ENCODE data around the gene IFNGR2. TPM values are rescaled to one million over a fixed set of nuclear protein-coding genes. Genes with fewer than 3 reads are reported as not detected.

Gene IFNGR2
- total RNA-seq, 1 experiment from 2014 or later, result 47.0 TPM

DNA sequence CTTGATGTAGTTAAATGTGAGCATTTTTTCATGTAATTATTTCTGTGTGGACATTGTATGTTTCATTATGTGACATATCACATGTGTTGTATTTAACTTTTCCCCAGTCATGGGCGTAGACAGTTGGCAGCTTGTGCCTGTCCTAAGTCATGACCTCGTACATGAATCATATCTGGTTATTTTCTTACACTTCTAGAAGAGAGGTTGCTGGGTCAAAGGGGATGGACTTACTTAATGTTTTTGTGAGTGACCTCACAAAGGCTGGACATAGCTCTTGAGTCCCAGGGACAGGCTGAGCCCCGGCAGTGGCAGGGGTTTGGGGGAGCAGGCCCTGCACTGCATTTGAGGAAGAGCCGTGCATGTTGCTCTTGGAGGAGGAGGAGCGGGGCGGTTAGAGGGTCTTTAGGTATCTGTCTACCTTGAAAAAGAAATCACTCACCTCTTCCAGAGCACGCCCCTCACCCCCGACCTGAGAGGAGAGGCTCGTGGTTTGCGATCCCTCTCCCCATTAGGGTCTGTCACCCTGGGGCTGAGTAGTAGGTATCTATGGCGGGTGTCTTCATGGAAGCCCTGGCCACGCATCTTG is 16.4 kb downstream of the IFNGR2 start:
- TF ChIP-seq, protein P1, sequence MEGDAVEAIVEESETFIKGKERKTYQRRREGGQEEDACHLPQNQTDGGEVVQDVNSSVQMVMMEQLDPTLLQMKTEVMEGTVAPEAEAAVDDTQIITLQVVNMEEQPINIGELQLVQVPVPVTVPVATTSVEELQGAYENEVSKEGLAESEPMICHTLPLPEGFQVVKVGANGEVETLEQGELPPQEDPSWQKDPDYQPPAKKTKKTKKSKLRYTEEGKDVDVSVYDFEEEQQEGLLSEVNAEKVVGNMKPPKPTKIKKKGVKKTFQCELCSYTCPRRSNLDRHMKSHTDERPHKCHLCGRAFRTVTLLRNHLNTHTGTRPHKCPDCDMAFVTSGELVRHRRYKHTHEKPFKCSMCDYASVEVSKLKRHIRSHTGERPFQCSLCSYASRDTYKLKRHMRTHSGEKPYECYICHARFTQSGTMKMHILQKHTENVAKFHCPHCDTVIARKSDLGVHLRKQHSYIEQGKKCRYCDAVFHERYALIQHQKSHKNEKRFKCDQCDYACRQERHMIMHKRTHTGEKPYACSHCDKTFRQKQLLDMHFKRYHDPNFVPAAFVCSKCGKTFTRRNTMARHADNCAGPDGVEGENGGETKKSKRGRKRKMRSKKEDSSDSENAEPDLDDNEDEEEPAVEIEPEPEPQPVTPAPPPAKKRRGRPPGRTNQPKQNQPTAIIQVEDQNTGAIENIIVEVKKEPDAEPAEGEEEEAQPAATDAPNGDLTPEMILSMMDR (IDR thresholded peaks at IDR 0.05; ENCODE audit: insufficient read depth in 1 of 2, low read depth in 1 of 2, low read length in 1 of 2, severe bottlenecking in 1 of 2, unreplicated experiment in 1 of 2), result no peak
- intact Hi-C loops (cut with micrococcal nuclease; ENCODE audit: unreplicated experiment), result no loop called here
- peaks cover 17% of the 10 kb centered on the region for H3K4me1 ChIP-seq
- H3K4me3 ChIP-seq (ENCODE audit: low read depth, low read length), result no peak overlapping the region
- H3K36me3 ChIP-seq (ENCODE audit: control insufficient read depth, insufficient read depth, low read length), result peaks cover 2% of the 10 kb centered on the region
- Mint-ChIP-seq H3K4me1 (ENCODE audit: low read depth, unreplicated experiment) (peaks cover 13% of the 10 kb centered on the region), H3K27ac (ENCODE audit: unreplicated experiment) (no peak overlapping the region), H3K4me3 (ENCODE audit: unreplicated experiment) (no peak overlapping the region), H3K36me3 (ENCODE audit: insufficient read depth, unreplicated experiment) (peaks cover 98% of the 10 kb centered on the region), H3K27me3 (ENCODE audit: insufficient read depth, unreplicated experiment) (no peaks in the 10 kb centered on the region), H3K9me3 (ENCODE audit: unreplicated experiment) (no peaks in the 10 kb centered on the region)
- no peaks in the 10 kb centered on the region for H3K9me3 ChIP-seq
- BruUV-seq (replicated peaks), result no TSS peak
- no peak for DNase-seq
- ChIA-PET CTCF (interaction anchor here (0.6 kb wide), 1 partner anchor 13 kb away, joined by 6 read pairs; no protein-coding TSS in a partner anchor), POLR2A (no interaction called here)
- no peaks in the 10 kb centered on the region for H3K27me3 ChIP-seq (replicated peaks; ENCODE audit: control insufficient read depth, insufficient read depth, low read length)

DNA sequence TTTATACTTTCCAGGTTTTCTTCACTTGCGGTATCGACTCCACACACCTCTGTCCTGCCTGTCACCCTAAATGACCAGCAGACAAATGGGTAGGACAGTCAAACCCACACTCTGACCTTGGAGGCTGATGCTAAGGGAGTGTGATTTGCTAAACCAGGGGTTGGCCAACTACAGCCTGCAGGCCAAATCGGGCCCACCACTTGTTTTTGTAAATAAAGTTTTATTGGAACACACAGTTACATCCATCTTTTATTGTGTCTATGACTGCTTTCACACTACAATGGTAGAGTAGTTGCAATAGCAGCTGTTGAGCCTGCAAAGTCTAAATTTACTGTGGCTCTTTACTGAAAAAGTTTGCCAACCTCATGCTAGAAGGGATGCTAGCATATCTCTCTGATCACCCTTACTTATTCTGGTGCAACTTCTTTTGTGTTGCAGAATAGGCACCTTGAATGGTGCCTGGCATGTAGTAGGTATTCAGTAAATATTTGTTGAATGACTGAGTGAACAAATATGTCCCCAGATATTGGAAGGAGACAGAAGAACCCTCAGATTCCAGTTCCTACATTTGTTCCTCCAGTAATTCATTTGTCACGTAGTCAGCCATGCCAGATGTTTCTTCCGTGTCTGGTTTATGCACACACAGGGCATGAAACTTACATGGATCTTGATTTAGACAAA is 18.6 kb downstream of the IFNGR2 start:
- Mint-ChIP-seq H3K9me3 (ENCODE audit: unreplicated experiment) (no peaks in the 10 kb centered on the region), H3K4me3 (ENCODE audit: unreplicated experiment) (no peak overlapping the region), H3K36me3 (ENCODE audit: insufficient read depth, unreplicated experiment) (peaks cover 90% of the 10 kb centered on the region), H3K27ac (ENCODE audit: unreplicated experiment) (no peak overlapping the region), H3K4me1 (ENCODE audit: low read depth, unreplicated experiment) (peaks cover 5% of the 10 kb centered on the region), H3K27me3 (ENCODE audit: insufficient read depth, unreplicated experiment) (no peaks in the 10 kb centered on the region)
- Histone ChIP-seq H3K27me3 (replicated peaks; ENCODE audit: control insufficient read depth, insufficient read depth, low read length) (no peaks in the 10 kb centered on the region), H3K9me3 (no peaks in the 10 kb centered on the region), H3K4me3 (ENCODE audit: low read depth, low read length) (no peak overlapping the region), H3K36me3 (ENCODE audit: control insufficient read depth, insufficient read depth, low read length) (peaks cover 2% of the 10 kb centered on the region), H3K4me1 (peaks cover 14% of the 10 kb centered on the region)
- TF ChIP-seq, protein P1 (IDR thresholded peaks at IDR 0.05; ENCODE audit: insufficient read depth in 1 of 2, low read depth in 1 of 2, low read length in 1 of 2, severe bottlenecking in 1 of 2, unreplicated experiment in 1 of 2), result no peak
- ChIA-PET CTCF (no interaction called here), POLR2A (no interaction called here)
- intact Hi-C loops (cut with micrococcal nuclease; ENCODE audit: unreplicated experiment), result no loop called here
- no peak for DNase-seq
- BruUV-seq (replicated peaks), result no TSS peak

DNA sequence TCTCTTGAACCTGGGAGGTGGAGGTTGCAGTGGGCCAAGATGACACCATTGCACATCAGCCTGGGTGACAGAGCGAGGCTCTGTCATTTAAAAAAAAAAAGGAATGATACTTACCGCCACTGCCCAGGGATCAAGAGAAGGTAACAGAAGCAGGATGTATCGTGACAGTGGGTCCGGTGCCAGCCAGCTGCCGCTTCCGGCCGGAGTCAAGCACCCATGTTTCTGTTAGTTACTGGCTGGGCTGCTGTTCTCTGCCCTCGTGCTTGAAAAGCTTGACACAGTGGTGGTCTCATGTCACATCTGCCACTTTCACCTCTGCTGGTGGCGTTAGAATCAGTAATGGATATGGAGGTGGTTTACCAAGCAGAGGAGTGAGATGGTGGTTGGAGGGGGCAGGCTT is 21.0 kb downstream of the IFNGR2 start:
- BruUV-seq (replicated peaks), result no TSS peak
- no peaks in the 10 kb centered on the region for H3K27me3 Mint-ChIP-seq (ENCODE audit: insufficient read depth, unreplicated experiment)
- peaks cover 5% of the 10 kb centered on the region for H3K4me1 Mint-ChIP-seq (ENCODE audit: low read depth, unreplicated experiment)
- no peak overlapping the region for H3K4me3 Mint-ChIP-seq (ENCODE audit: unreplicated experiment)
- Histone ChIP-seq H3K9me3 (no peaks in the 10 kb centered on the region), H3K27me3 (replicated peaks; ENCODE audit: control insufficient read depth, insufficient read depth, low read length) (no peaks in the 10 kb centered on the region), H3K4me1 (peaks cover 14% of the 10 kb centered on the region), H3K36me3 (ENCODE audit: control insufficient read depth, insufficient read depth, low read length) (peaks cover 3% of the 10 kb centered on the region), H3K4me3 (ENCODE audit: low read depth, low read length) (no peak overlapping the region)
- H3K27ac Mint-ChIP-seq (ENCODE audit: unreplicated experiment), result no peak overlapping the region
- POLR2A ChIA-PET, result no interaction called here
- H3K36me3 Mint-ChIP-seq (ENCODE audit: insufficient read depth, unreplicated experiment), result peaks cover 88% of the 10 kb centered on the region
- intact Hi-C loops (cut with micrococcal nuclease; ENCODE audit: unreplicated experiment), result no loop called here
- CTCF ChIA-PET, result no interaction called here
- TF ChIP-seq, protein P1 (IDR thresholded peaks at IDR 0.05; ENCODE audit: insufficient read depth in 1 of 2, low read depth in 1 of 2, low read length in 1 of 2, severe bottlenecking in 1 of 2, unreplicated experiment in 1 of 2), result no peak
- no peak for DNase-seq
- H3K9me3 Mint-ChIP-seq (ENCODE audit: unreplicated experiment), result no peaks in the 10 kb centered on the region

Data from Caco-2 (cell line).